ENCODE data around the gene CLSTN2. TPM values are rescaled to one million over a fixed set of nuclear protein-coding genes. Genes with fewer than 3 reads are reported as not detected.
"Not testable (repeated sequence)": the region's sequence is repeated elsewhere in the genome, so short reads cannot be mapped to it uniquely, and the experiment has no call there.

CLSTN2 gene
- polyA plus RNA-seq, 4 donors = 0.92 to 2.0 (median 1.5) TPM

DNA sequence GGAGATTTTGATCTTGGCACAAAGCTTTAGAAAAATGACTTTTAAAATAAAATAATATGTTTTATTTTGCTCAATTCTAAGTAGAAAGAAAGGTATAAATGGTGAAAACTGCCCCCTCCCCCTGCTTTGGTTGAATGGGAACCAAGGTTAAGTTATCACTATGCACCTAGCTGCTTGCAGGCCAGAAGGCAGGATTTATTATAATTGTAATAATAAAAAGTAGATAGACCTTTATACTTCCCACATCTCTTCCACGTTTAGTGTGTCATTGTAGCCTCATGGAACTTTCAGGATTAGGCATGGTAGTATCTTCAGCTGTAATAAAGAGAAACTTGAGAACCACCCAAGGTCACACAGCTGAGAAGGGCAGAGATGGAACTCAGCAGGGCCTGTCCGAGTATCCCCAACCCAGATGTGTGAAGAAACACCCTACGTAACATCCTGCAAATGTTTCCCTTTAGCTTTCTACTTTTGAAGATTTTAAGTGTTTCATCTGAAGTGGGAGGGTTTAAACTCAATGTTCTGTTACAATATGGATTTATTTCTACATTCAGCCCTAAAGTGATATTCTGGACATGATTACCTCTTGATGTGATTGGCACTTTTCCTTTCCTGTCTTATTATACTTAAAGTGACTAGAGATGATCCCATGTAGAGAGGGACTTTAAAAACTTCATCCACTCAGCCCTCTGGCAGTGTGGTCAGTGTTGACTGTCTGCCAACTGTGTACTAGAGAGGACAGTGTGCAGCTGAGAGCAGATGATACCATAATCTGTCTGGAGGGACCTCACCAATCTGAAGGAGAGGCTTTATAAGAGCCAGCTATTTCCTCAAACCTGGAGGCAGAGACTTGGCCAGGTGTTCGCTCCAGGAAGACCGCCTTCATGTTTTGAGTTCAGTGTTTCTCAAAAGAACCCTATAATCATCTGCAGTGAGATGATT is 460.4 kb downstream of the CLSTN2 start:
- DNase-seq (ENCODE audit: low read depth in 4 of 4, low spot score in 2 of 4) = no peak

DNA sequence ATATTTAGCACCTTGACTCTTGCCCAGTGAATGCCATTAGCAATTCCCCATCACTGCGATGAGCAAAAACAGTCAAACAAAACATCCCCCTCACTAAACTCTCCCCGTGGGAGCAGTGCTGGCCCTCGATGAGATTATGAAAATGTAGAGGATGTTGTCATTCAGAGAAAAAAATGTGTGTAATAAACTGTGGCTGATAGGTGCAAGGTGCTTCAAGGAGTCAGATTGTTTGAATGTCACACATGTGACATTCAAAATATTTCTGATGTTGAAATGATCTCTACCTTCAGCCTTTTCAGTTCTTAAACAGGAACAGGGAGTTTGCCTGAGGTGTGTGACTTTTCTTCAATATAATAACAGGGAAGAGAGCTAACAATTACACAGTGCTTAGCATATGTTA is 461.1 kb downstream of the CLSTN2 start:
- DNase-seq (ENCODE audit: low read depth in 4 of 4, low spot score in 2 of 4) = no peak

DNA sequence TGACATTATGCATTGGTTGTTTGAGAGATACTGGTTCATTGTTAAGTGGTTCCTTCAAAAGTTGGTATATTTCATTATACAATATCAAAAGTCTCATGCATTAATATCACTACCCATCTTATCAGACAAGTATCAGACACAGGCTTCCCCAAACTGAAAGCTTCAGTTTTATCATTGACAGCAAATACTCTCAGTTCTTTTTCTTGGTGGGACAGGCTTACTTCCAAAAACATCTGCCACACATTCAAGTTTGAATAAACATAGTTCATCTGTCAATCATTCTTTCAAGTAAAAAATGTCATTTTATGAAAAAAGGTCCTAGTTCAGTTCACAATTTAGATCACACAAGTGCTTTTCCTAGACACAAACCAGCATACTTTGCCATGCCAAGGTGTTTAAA is 462.9 kb downstream of the CLSTN2 start:
- no peak for DNase-seq (ENCODE audit: low read depth in 4 of 4, low spot score in 2 of 4)

DNA sequence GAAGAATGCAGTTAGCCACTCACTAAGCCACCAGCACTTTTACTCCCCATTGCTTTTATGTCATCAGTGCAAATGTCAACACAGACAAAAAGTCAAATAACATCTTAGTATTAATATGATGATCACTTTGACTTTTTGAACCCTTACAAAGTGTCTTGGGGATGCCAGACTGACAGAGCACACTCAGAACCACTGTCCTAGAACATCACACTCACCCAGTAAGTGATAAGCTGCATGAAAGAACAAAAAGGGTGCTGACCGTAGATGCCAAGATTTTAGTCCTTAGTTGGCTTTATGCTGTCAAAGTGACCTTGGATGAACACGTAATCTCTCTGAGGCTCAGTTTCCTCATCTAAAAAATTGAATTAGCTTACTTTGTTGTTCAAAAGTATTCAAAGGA is 463.4 kb downstream of the CLSTN2 start:
- no peak for DNase-seq (ENCODE audit: low read depth in 4 of 4, low spot score in 2 of 4)

DNA sequence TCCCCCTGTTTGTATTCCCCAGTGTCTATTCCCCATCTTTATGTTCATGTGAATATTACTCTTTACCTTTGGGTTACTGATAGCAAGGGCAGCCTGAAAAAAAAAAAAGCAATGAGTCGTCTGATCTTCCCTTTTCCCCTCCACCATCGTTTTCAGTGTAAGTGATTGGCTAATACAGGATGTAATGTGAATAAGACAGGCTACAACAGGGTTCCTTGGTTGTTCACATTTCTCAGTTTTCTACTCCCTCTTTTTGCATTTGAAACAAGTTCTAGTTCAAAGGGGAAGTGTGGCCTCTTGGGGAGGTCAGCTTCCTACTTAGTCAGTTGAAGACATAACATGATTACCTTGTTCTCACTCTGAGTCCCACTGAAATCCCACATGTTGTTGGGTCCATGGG is 464.9 kb downstream of the CLSTN2 start:
- DNase-seq (ENCODE audit: low read depth in 4 of 4, low spot score in 2 of 4) = no peak

DNA sequence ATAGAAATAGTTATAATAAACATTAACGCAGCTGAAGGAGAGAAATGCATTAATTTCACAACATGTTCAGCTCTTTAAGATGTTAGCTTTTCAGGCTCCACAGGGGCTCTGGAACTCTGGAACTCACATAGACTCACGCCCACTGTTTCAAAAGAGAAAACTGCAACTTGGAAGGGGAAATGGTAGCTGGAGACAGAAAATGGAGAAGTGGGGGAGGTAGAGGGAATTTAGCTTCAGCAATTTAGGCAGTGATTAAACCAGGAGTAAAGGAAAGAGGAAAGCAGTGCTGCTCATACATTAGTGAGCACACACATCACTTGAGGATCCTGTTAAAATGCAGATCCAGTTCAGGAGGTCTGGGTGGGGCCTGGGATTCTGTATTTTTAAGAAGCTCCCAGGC is 468.1 kb downstream of the CLSTN2 start:
- DNase-seq (ENCODE audit: low read depth in 4 of 4, low spot score in 2 of 4) = no peak

DNA sequence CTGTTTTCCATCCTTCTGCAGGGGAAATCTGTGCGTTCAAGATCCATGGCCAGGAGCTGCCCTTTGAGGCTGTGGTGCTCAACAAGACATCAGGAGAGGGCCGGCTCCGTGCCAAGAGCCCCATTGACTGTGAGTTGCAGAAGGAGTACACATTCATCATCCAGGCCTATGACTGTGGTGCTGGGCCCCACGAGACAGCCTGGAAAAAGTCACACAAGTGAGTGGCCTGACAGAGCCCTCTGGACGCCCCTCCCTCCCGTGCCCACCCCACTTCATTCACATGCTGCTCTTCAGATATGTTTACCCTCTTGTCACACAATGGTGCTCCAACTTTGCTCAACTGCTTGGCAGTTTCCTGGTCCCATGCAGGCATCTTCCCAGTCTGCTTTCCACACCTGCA is 468.6 kb downstream of the CLSTN2 start:
- no peak for DNase-seq (ENCODE audit: low read depth in 4 of 4, low spot score in 2 of 4)

DNA sequence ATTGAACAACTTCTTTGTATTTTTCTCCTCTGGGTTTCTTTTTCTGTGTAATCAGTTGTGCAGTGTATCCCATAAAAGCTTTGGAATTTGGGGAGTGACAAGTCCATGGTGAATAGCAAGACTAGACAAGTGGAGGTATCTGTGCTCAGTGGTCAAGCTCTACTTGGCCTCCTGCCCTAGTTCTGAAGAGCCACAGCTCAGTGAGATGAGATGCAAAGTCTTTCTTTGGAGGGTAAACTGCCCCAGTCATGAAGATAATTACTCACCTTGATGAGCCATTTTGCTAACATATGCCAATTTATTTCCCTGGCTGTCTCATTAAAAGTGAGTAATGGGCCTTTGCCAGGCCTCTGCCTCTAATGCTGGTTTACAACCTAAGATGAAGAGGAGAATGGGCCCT is 471.7 kb downstream of the CLSTN2 start:
- no peak for DNase-seq (ENCODE audit: low read depth in 4 of 4, low spot score in 2 of 4)

DNA sequence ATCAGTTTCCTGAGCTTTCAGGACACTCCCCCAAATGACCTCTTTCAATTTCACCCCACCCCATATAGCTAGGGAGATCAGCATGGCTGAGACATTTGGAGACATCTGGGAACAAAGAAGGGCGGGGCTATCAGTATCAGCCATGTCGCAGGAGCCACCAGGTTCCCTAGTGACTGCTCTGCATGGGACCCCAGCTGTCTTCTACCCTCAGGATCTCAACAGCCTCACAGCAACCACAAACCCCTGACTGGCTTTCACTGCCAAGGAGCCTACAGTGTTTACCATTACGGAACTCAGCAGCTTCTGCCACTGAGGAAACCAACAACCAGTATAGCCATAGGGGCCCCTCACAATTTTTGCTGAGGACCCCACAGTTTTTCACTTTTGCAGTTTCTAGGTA is 473.3 kb downstream of the CLSTN2 start:
- DNase-seq (ENCODE audit: low read depth in 4 of 4, low spot score in 2 of 4) = no peak

DNA sequence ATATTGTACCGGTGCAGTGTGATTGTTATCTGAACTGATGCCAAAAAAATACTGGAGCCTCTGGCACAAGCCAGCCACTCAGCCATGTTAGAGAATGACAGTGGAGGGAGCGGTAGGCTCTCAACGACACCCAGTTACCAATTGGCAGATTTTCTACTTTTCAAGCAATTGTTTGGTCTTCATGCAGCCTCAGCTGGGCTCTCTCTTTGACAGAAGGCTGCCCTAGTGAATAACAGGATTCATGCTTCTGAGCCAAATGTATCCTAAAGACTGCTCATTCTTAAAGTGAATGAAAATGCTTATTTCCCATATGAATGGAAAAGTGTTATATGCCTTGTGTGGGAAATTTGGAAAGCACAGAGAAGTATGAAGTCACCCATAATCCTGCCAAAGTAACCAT is 481.7 kb downstream of the CLSTN2 start:
- no peak for DNase-seq (ENCODE audit: low read depth in 4 of 4, low spot score in 2 of 4)

DNA sequence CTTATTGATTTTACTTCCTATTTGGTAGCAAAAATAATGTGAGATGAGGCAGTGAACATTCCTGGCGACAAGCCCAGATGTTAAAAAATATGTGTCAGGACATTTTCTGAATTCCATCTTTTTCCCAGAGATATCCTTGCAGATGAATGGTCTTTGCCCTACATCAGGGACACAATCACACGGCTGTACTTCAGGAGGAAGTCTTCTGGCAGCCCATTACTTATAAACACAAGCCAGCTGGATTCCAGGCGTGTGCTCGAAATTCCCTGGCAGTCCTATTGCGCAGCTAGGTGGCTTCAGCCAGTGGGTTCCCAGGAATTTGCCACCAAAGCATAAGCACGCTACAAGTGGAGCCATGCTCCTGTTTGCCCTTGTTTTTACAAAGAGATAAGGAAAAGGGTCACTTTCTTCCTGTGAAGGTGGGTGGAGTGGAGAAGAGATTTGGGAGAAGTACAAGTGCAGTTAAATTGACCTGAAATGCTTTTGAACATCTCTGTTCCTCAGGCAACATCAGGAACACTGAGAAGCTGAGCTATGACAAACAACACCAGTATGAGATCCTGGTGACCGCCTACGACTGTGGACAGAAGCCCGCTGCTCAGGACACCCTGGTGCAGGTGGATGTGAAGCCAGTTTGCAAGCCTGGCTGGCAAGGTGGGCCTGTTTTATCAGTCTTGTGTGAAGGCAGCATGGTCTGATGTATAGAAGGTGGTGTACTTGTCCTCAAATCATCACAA is 485.8 kb downstream of the CLSTN2 start:
- DNase-seq (ENCODE audit: low read depth in 4 of 4, low spot score in 2 of 4) = peak in 1 of 4 donors; percentile 19

DNA sequence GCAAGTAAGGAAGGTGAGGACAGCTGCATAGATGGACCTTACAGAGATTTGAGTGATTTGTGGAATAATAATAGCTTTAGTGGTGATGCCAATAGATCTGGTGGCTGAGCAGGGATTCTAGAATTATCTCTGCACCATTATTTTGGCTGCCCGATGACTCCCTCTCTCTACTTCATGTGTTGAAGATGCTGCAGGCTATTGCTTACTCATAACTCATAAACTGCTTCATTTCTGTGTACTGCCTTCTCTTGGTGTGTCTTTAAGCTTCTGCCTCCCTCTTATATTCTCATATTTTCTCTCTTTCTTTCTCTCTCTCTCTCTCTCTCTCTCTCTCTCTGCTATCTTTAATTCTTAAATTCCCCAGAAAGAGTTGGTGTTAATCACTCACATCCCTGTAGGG is 486.9 kb downstream of the CLSTN2 start:
- DNase-seq (ENCODE audit: low read depth in 4 of 4, low spot score in 2 of 4) = no peak

DNA sequence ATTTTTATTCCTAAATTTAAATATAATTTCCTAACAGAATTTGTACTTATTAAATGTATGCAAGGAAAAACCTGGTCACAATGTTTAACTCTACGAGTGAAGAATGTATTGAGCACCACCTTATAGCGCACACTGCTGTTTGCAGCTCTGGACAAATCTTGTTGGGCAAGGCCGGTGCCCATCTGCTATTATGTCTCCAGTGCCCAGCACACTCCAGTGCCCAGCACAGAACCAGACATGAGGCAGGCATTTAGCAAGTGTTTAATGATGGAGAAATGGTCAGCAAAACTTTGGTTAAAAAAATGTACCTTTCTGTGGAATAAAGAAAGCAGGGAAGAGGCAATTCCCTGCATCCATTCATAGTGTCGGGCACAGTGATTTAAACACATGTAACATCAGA is 488.2 kb downstream of the CLSTN2 start:
- no peak for DNase-seq (ENCODE audit: low read depth in 4 of 4, low spot score in 2 of 4)

DNA sequence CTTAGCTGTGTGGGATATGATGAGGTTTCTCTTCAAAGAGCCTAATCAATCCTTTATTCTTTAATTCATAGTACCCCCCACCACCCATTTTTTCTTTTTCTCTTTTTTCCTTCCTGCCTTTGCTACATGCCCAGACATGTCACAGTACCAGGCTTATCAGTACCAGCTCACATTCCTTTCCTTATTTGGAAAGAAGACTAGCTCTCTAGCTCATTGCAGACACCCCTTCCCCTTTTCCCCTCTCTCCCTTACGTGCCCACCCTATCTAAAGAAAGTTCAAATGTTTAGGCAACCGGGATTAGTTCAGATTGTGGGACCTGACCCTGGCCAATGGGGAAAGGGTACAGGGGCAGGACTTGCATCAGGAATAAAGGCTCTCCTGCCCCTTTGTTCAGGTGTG is 488.6 kb downstream of the CLSTN2 start:
- not testable (repeated sequence) for DNase-seq (ENCODE audit: low read depth in 4 of 4, low spot score in 2 of 4)

DNA sequence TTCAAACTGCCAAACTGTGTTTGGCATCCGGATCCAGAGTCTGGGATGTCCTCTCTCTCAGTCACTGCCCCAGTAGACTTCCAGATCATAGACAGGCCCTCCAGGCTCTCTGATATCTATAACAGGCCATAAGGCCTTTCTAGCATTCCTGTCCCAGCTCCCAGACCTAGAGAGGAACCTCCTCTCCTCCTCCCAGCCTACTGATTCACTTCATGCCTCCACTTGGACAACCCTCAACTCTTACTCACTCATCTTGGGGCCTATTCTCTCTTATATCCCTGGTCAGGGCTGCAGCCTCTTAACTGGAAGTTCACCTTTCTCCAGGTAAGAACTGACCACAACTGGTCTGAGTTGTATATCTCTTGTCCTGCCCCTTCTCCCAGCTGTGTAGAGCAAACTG is 489.2 kb downstream of the CLSTN2 start:
- no peak for DNase-seq (ENCODE audit: low read depth in 4 of 4, low spot score in 2 of 4)

DNA sequence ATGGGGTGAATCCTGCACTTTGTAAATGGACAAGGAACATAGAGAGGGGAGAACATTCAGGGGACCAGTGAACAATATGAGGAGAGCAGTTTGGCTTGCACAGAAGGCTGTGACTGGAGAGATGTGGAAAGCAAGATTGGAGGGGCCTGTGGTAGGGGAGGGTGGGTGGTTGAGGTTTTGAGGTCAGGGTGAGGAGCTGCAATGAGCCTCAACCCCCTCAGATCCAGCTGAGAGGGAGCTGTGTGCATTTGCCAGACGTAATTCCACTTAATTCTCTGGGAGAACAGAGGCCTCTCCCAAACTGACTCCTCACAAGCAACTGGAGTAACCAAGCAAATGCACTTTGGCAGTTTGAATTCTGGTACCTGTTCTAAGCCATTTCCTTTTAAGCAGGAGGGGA is 489.7 kb downstream of the CLSTN2 start:
- DNase-seq (ENCODE audit: low read depth in 4 of 4, low spot score in 2 of 4) = no peak

DNA sequence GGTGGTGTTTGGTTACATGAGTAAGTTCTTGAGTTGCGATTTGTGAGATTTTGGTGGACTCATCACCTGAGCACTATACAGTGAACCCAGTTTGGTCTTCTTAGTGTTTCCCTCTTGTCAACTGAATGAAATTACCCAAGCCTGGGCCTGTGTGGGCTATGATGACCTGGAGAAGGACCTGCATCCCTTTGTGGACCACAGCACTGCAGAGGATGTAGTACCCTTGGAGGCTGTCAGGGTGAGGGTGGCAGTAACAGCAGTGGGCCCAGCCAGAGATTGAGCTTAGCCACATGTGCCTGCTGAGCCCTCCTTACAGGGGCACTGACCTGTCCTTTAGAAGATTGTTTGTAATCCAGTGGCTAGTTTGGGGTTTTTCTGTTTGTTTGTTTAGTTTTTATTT is 492.8 kb downstream of the CLSTN2 start:
- DNase-seq (ENCODE audit: low read depth in 4 of 4, low spot score in 2 of 4) = no peak

DNA sequence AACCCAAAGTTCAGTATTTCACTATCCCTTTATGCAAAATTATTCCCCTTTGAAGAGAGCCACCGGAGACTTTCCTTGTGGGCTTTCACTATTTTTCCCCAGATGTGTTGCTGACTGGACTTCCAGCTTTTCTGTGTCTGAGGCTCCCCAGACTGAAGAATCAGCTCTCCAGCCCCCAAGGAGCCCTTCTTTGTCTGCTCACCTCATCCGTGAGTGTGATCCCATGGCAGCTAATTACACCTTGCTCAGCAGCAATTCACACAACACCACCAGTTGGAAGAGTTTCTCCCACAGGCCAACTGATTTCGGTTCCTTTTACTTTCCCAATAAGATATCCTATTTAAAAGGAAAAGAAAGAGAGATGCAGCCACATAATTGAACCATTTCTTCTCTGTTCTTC is 493.4 kb downstream of the CLSTN2 start:
- no peak for DNase-seq (ENCODE audit: low read depth in 4 of 4, low spot score in 2 of 4)

DNA sequence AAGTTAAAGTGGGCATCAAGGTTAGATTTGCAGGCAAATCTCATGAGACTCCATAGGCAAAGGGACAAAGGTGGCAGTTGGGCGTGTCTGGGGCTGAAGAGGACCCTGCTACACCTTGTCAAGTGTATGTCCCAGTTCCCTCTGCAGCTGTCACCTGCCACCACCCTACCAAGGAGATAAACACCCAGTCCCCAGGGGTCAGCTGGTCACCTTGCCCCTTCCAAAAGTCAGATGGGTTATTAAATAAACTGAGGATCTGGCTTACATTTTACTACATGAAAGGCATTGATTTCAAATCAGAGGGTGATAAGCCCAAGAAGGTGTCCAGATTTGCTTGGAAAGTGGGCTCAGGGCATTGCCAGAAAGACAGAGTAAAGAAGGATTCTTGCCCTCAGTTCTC is 494.8 kb downstream of the CLSTN2 start:
- no peak for DNase-seq (ENCODE audit: low read depth in 4 of 4, low spot score in 2 of 4)

DNA sequence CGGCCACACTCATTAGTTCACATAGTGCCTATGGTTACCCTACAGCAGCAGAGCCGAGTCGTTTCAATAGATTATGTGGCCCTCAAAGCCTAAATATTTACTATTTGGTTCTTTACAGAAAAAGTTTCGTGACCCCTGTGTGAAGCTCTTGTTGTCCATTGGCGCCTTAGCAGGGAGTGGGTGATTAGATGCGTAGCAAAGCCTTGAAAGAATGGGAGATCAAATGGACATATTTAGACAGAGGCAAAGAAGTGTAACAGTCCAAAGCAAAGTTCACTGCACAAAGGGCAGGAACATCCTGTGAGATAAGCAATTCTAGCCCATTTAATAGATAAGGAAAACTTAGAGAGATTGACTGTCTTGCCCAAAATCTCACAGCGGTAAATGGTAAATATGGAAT is 495.5 kb downstream of the CLSTN2 start:
- no peak for DNase-seq (ENCODE audit: low read depth in 4 of 4, low spot score in 2 of 4)

DNA sequence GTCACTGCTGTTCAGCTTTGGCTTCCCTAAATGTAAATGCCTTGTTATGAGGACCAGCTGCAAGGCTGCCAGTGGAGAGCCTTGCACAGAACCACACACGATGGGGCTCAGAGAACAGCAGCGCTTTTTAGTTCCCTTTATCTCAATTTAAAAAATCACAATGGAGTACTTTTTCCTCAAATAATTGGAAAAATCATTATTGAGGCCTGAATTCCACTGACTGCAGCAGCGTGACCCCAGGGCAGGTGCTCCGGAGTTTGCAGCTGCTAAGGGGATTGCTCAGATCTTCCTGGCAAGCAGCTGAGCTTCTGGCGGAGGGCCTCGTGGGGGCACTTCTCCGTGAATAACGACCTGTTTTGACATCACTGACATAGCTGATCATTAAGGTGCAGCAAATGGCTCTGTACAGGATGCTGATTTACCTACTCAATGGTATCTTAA is 497.3 kb downstream of the CLSTN2 start:
- DNase-seq (ENCODE audit: low read depth in 4 of 4, low spot score in 2 of 4) = no peak

DNA sequence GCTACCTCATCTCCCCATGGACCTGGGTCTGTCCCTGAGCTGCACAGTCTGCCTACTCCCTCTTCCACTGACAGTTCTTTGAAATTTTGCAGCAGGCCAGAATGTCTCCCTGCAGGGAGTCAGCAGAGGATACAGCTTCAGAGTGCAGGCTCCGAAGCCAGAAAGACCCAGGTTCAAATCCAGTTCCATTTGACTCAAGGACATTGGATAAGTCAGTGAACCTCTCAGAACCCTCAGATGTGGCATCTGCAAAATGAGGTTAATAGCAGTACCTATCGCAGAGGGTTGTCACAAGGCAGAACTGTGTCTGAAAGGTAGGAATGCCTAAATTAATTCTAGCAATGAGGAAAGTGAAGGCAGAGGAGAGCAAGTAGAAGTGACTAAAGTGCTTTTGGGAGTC is 498.4 kb downstream of the CLSTN2 start:
- DNase-seq (ENCODE audit: low read depth in 4 of 4, low spot score in 2 of 4) = no peak

Measured in left renal cortex interstitium (tissue), 4 donors.